K562 (cell line): ENCODE measurements around the gene SPTA1. TPM values are rescaled to one million over a fixed set of nuclear protein-coding genes. Genes with fewer than 3 reads are reported as not detected.

Experiments
- DPF2 ChIP-seq: fragments of 450-650 bp; IDR thresholded peaks from 2 replicates; pipeline ENCODE4 v1.6.1; 2016
- FUS ChIP-seq: fragments of 200-400 bp; formaldehyde crosslinking; optimal IDR thresholded peaks from 2 replicates; pipeline ENCODE3; 2017; ENCODE audit warnings: low read depth, low read length
- HIVEP1 ChIP-seq: fragments of 250-450 bp; sonication (Bioruptor Pico); IDR thresholded peaks from 2 replicates; pipeline ENCODE4 v1.4.0; 2020; ENCODE audit warnings: mild to moderate bottlenecking
- HMBOX1 ChIP-seq: sonication (generic); IDR thresholded peaks from 2 replicates; pipeline ENCODE4 v1.6.1; 2016
- PML ChIP-seq: IDR thresholded peaks from 2 replicates; pipeline ENCODE4 v1.6.1; 2012; ENCODE audit warnings: low read length, inconsistent platforms
- POLR2AphosphoS5 ChIP-seq: IDR thresholded peaks from 2 replicates; pipeline ENCODE4 v1.6.1; 2011; ENCODE audit warnings: mild to moderate bottlenecking, low read depth, low read length, moderate library complexity; ENCODE audit not compliant: control insufficient read depth, insufficient read depth
- RAD21 ChIP-seq, 2 experiments: fragments of 250-450 bp in 1 of 2; fragments of 450-650 bp in 1 of 2; sonication (Bioruptor Pico) in 1 of 2; formaldehyde crosslinking in 1 of 2; IDR thresholded peaks in 1 of 2; conservative IDR thresholded peaks in 1 of 2; 2 replicates each; pipeline versions ENCODE4 v1.4.0 to v1.8.0; 2020 to 2022; ENCODE audit warnings: mild to moderate bottlenecking in 2 of 2, moderate library complexity in 1 of 2
- RBM17 ChIP-seq: fragments of 200-400 bp; formaldehyde crosslinking; IDR thresholded peaks from 2 replicates; pipeline ENCODE4 v1.6.1; 2017; ENCODE audit warnings: low read depth, mild to moderate bottlenecking, low read length, borderline replicate concordance
- RHOXF2B ChIP-seq: fragments of 250-450 bp; sonication (Bioruptor Pico); conservative IDR thresholded peaks from 2 replicates; pipeline ENCODE4 v1.5.1; 2021
- SMARCA4 ChIP-seq: fragments of 450-650 bp; IDR thresholded peaks from 2 replicates; pipeline ENCODE4 v1.6.1; 2016
- TEAD4 ChIP-seq, 2 experiments: sonication (generic) in 1 of 2; formaldehyde crosslinking in 1 of 2; IDR thresholded peaks; 2 replicates each; pipeline versions ENCODE4 v1.6.1 to v1.8.0; 2012 to 2022; ENCODE audit warnings: borderline replicate concordance in 1 of 2, inconsistent platforms in 1 of 2, low read length in 1 of 2, mild to moderate bottlenecking in 1 of 2, missing genetic modification reagents in 1 of 2
- TRIM24 ChIP-seq, 2 experiments: fragments of 450-650 bp; IDR thresholded peaks; 2 replicates each; pipeline ENCODE4 v1.6.1; 2016
- ZKSCAN3 ChIP-seq: fragments of 250-450 bp; sonication (Bioruptor Pico); IDR thresholded peaks from 2 replicates; pipeline ENCODE4 v1.4.0; 2020
- ZNF280A ChIP-seq: fragments of 450-650 bp; IDR thresholded peaks from 2 replicates; pipeline ENCODE4 v1.6.1; 2018; ENCODE audit warnings: mild to moderate bottlenecking, low read depth; ENCODE audit not compliant: partially characterized antibody
- ZNF280B ChIP-seq: fragments of 250-450 bp; sonication (Bioruptor Pico); IDR thresholded peaks from 2 replicates; pipeline ENCODE4 v1.5.1; 2021; ENCODE audit warnings: mild to moderate bottlenecking
- ZNF592 ChIP-seq: fragments of 450-650 bp; IDR thresholded peaks from 2 replicates; pipeline ENCODE4 v1.6.1; 2017; ENCODE audit warnings: antibody characterized with exemption, mild to moderate bottlenecking
- polyA plus RNA-seq, 8 experiments: library from polyadenylated mRNA; depleted of rRNA in 4 of 8; stranded (reverse) in 5 of 8; unstranded in 3 of 8; fragments of >200 nt; fragmentation: Nextera tagmentation in 2 of 8; fragmentation: Illumina TruSeq in 1 of 8; extraction: Ambion mirVana in 2 of 8; extraction: Trizol in 1 of 8; gene quantifications; 2 replicates each; pipeline versions ENCODE4 v1.2.1 to v1.2.3, GENCODE V29; 2011 to 2014; ENCODE audit warnings: inconsistent platforms in 1 of 8, missing spikeins in 1 of 8
- total RNA-seq, 7 experiments: library from RNA; depleted of rRNA in 6 of 7; stranded (reverse); fragments of >200 nt in 6 of 7; fragmentation: Illumina TruSeq in 2 of 7; extraction: Trizol in 2 of 7; gene quantifications; 2 replicates each; pipeline versions ENCODE4 v1.2.1 to v1.2.3, GENCODE V29; 2011 to 2021; ENCODE audit warnings: low replicate concordance in 1 of 7
- TF ChIP-seq, protein P1 (sequence below): fragments of 200-800 bp; sonication (Bioruptor generic); IDR thresholded peaks from 2 replicates; pipeline ENCODE4 v1.6.1; 2017; ENCODE audit warnings: missing genetic modification characterization, missing compliant biosample characterization

The SPTA1 gene
- total and polyA plus RNA-seq, 9 of the 15 experiments (the other 6 are each of a cell fraction or from before 2014, with no cell fraction given) = 11.0 to 62.1 (median 45.9) TPM

GRCh38 chr1:158685085-158685484 is 1.4 kb downstream of the SPTA1 start (continued):
- TF ChIP-seq POLR2AphosphoS5 (no peak), FUS (no peak), HIVEP1 (CRISPR knock-in tag) (no peak), RAD21 (CRISPR knock-in tag; conservative IDR thresholded peaks at IDR 0.05 in 1 of 2, IDR thresholded peaks at IDR 0.05 in 1 of 2) (no peak), TEAD4 (IDR thresholded peaks at IDR 0.05; ENCODE audit: low read length) (no peak), TEAD4 (CRISPR knock-in tag; IDR thresholded peaks at IDR 0.05; ENCODE audit: borderline replicate concordance) (no peak), ZNF280B (CRISPR knock-in tag) (no peak), PML (no peak), ZNF280A (no peak), ZKSCAN3 (CRISPR knock-in tag) (no peak), HMBOX1 (0 out of 2 replicates have a peak, but pooled peaks have one; percentile 25), RBM17 (no peak), RHOXF2B (no peak), TRIM24 (IDR thresholded peaks at IDR 0.05) (no peak), DPF2 (0 out of 2 replicates have a peak, but pooled peaks have one; percentile 12), SMARCA4 (peak; percentile 50; the same call in 1 of the 2 replicates), ZNF592 (peak; percentile 9; the same call in 1 of the 2 replicates)
- TF ChIP-seq, protein P1, sequence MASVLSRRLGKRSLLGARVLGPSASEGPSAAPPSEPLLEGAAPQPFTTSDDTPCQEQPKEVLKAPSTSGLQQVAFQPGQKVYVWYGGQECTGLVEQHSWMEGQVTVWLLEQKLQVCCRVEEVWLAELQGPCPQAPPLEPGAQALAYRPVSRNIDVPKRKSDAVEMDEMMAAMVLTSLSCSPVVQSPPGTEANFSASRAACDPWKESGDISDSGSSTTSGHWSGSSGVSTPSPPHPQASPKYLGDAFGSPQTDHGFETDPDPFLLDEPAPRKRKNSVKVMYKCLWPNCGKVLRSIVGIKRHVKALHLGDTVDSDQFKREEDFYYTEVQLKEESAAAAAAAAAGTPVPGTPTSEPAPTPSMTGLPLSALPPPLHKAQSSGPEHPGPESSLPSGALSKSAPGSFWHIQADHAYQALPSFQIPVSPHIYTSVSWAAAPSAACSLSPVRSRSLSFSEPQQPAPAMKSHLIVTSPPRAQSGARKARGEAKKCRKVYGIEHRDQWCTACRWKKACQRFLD (CRISPR knock-in tag) = 0 out of 2 replicates have a peak, but pooled peaks have one; percentile 26
